Esophagus muscularis mucosa (tissue), 4 donors: ENCODE results near the gene POLK. TPM values are rescaled to one million over a fixed set of nuclear protein-coding genes. Genes with fewer than 3 reads are reported as not detected.
"Not testable (repeated sequence)": the region's sequence is repeated elsewhere in the genome, so short reads cannot be mapped to it uniquely, and the experiment has no call there.

Experiments
- DNase-seq: peaks from one replicate; pipeline ENCODE4 v3.0.0-alpha.2; 2017; ENCODE audit errors: extremely low spot score
- H3K27ac ChIP-seq, 4 donors: fragments of 200-600 bp; sonication (generic); replicated peaks in 1 of 4; 1 replicate in 3 of 4; 2 replicates in 1 of 4; pipeline ENCODE4 v1.5.1; 2016 to 2019; ENCODE audit warnings: mild to moderate bottlenecking in 1 of 4
- H3K27me3 ChIP-seq, 4 donors: fragments of 200-600 bp; sonication (generic); one replicate each; pipeline versions ENCODE4 v1.5.1 to v1.6.0; 2016 to 2019
- H3K36me3 ChIP-seq, 4 donors: fragments of 200-600 bp; sonication (generic); one replicate each; pipeline ENCODE4 v1.5.1; 2016 to 2019
- H3K4me1 ChIP-seq, 4 donors: fragments of 200-600 bp; sonication (generic); one replicate each; pipeline ENCODE4 v1.5.1; 2016 to 2019
- H3K4me3 ChIP-seq, 4 donors: fragments of 200-600 bp; sonication (generic); 1 replicate in 2 of 4; 2 replicates in 2 of 4; pipeline ENCODE4 v1.5.1; 2016 to 2019; ENCODE audit warnings: mild to moderate bottlenecking in 4 of 4, moderate library complexity in 1 of 4
- H3K9me3 ChIP-seq, 4 donors: fragments of 200-600 bp; sonication (generic); 1 replicate in 3 of 4; 2 replicates in 1 of 4; pipeline ENCODE4 v1.5.1; 2016 to 2019
- EP300 ChIP-seq: sonication (generic); formaldehyde crosslinking; IDR thresholded peaks from one replicate; pipeline ENCODE4 v1.6.1; 2017; ENCODE audit warnings: antibody characterized with exemption
- POLR2A ChIP-seq: fragments of 450-650 bp; IDR thresholded peaks from one replicate; pipeline ENCODE4 v1.6.1; 2017; ENCODE audit warnings: antibody characterized with exemption, moderate library complexity, mild to moderate bottlenecking, low read depth
- POLR2AphosphoS5 ChIP-seq, 2 donors: sonication (generic); formaldehyde crosslinking; IDR thresholded peaks; one replicate each; pipeline ENCODE4 v1.6.1; 2017; ENCODE audit warnings: antibody characterized with exemption in 2 of 2
- WGBS: methylation state at CpG from one replicate; pipeline ENCODE4 v1.1.5; 2018; 5-methylcytosine and 5-hydroxymethylcytosine counted together
- intact Hi-C: fragments of 100-400 bp; cut with DNase I; formaldehyde crosslinking; loops from one replicate; pipeline ENCODE4 v1.15.1; 2023
- total RNA-seq, 4 donors: library from RNA; depleted of rRNA; stranded (reverse); fragments of >200 nt; gene quantifications; one replicate each; pipeline versions ENCODE4 v1.1.0 to v1.2.1, GENCODE V29; 2016
- TF ChIP-seq, protein P1 (sequence below), 3 experiments: fragments of 200-600 bp in 2 of 3; fragments of 450-650 bp in 1 of 3; sonication (generic) in 2 of 3; IDR thresholded peaks; one replicate each; pipeline ENCODE4 v1.5.1; 2017 to 2019; ENCODE audit warnings: antibody characterized with exemption in 3 of 3, mild to moderate bottlenecking in 2 of 3, moderate library complexity in 1 of 3

The POLK gene
- total RNA-seq, 4 donors from 2014 or later, result 22.6 to 37.0 (median 32.3) TPM

DNA sequence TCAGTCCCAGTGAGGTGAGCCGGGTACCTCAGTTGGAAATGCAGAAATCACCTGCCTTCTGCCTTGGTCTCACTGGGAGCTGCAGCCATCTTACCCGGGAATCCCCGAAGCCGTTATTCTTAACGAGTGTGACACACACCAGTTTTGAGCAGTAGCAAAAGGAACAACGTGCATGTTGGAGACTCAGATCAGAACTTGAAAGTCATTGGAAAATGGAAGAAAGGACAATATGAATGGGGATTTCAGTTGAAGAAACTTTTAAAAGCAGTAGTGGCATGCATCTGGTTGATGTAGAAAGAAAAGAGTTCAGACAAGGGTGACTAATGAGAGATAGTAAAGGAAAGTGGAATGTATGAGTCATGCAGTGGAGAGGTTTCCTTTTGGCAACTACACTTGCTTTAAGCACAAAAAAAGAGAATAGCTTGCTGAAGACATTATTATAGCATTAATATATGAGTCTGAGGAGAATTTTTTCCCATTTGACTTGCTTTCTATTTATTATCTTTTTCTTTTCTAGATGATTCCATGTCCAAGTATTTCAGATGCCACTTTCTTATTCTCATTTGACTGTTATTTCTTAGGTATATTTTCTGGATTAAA, 55.1 kb downstream of the POLK start:
- Histone ChIP-seq H3K9me3 (peaks cover 0 to 10% (median 7%) of the 10 kb centered on the region in 4 donors), H3K27ac (peak overlapping the region; percentile 46 to 75 (median 63)), H3K4me3 (peak overlapping the region in 1 of 4 donors; percentile 3), H3K36me3 (peaks cover 0 to 15% (median 0%) of the 10 kb centered on the region in 4 donors), H3K27me3 (no peaks in the 10 kb centered on the region), H3K4me1 (peaks cover 18 to 28% (median 27%) of the 10 kb centered on the region in 4 donors)
- intact Hi-C loops, result loop anchor here (5.0 kb wide), 1 partner anchor 55 kb away; the partner anchor contains the start of genes CERT1 and POLK
- DNase-seq, result no peak
- TF ChIP-seq POLR2A (no peak), POLR2AphosphoS5 (IDR thresholded peaks at IDR 0.05) (peak in 1 of 2 donors; percentile 72)
- 34% methylated on average over 6 of the region's 6 CpGs for WGBS

DNA sequence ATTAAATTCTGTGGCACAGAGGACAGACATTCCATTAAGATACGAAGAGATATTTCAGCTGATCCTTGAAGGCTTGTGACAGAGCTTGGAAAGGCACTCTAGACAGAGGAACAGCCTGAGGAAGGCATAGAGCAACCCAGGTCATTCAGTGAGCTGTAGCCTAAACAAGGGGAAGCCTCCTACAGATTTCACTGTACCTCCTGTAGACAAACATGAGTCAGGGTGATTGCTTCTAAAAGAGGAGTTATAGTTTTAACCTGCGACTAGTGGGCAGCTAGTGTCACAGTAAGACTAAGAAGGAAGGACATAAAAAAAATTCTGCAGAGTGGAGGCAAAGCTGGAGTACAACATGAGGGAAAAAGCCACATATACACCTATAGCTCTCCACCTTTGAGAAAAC, 56.0 kb downstream of the POLK start:
- peak overlapping the region; percentile 8 to 75 (median 63) for H3K27ac ChIP-seq
- peaks cover 0 to 10% (median 7%) of the 10 kb centered on the region in 4 donors for H3K9me3 ChIP-seq
- DNase-seq, result no peak
- no peak for TF ChIP-seq POLR2AphosphoS5 (IDR thresholded peaks at IDR 0.05)
- TF ChIP-seq, protein P1, sequence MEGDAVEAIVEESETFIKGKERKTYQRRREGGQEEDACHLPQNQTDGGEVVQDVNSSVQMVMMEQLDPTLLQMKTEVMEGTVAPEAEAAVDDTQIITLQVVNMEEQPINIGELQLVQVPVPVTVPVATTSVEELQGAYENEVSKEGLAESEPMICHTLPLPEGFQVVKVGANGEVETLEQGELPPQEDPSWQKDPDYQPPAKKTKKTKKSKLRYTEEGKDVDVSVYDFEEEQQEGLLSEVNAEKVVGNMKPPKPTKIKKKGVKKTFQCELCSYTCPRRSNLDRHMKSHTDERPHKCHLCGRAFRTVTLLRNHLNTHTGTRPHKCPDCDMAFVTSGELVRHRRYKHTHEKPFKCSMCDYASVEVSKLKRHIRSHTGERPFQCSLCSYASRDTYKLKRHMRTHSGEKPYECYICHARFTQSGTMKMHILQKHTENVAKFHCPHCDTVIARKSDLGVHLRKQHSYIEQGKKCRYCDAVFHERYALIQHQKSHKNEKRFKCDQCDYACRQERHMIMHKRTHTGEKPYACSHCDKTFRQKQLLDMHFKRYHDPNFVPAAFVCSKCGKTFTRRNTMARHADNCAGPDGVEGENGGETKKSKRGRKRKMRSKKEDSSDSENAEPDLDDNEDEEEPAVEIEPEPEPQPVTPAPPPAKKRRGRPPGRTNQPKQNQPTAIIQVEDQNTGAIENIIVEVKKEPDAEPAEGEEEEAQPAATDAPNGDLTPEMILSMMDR (IDR thresholded peaks at IDR 0.05), result no peak
- TF ChIP-seq POLR2A, result no peak
- TF ChIP-seq EP300, result no peak
- no peaks in the 10 kb centered on the region for H3K27me3 ChIP-seq
- intact Hi-C loops, result loop anchor here (5.0 kb wide), 1 partner anchor 55 kb away; the partner anchor contains the start of genes CERT1 and POLK
- 32% methylated on average over 2 of the region's 2 CpGs for WGBS
- H3K4me3 ChIP-seq, result no peak overlapping the region
- H3K4me1 ChIP-seq, result peaks cover 18 to 28% (median 27%) of the 10 kb centered on the region in 4 donors
- H3K36me3 ChIP-seq, result peaks cover 0 to 15% (median 0%) of the 10 kb centered on the region in 4 donors

DNA sequence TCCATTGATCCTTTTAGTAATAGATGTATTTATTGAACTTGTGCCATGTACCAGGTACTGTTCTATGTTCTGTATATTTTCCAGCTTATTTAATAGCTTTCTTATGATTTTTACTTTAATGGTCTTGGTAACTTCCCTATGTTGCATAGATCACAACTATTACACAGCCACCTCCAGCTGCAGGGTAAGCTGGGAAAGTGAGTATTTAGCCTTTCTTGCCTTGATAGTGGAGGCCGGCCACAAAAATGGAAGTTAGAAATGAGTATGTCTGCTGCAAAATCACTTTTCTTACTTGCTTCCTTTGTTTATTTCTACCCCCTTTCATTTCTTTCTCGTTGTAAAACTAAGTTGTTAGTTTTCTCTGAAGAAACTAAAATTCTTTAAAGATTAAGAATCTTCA, 56.5 kb downstream of the POLK start:
- no peak overlapping the region for H3K27ac ChIP-seq
- peaks cover 0 to 7% (median 3%) of the 10 kb centered on the region in 4 donors for H3K9me3 ChIP-seq
- 76% methylated on average over 2 of the region's 2 CpGs for WGBS
- TF ChIP-seq POLR2A (no peak), EP300 (no peak), POLR2AphosphoS5 (IDR thresholded peaks at IDR 0.05) (no peak)
- TF ChIP-seq, protein P1 (IDR thresholded peaks at IDR 0.05), result no peak
- H3K27me3 ChIP-seq, result no peaks in the 10 kb centered on the region
- no peak for DNase-seq
- H3K36me3 ChIP-seq, result peaks cover 0 to 16% (median 0%) of the 10 kb centered on the region in 4 donors
- H3K4me1 ChIP-seq, result peaks cover 18 to 28% (median 27%) of the 10 kb centered on the region in 4 donors
- intact Hi-C loops, result loop anchor here (5.0 kb wide), 1 partner anchor 56 kb away; the partner anchor contains the start of genes CERT1 and POLK
- no peak overlapping the region for H3K4me3 ChIP-seq

DNA sequence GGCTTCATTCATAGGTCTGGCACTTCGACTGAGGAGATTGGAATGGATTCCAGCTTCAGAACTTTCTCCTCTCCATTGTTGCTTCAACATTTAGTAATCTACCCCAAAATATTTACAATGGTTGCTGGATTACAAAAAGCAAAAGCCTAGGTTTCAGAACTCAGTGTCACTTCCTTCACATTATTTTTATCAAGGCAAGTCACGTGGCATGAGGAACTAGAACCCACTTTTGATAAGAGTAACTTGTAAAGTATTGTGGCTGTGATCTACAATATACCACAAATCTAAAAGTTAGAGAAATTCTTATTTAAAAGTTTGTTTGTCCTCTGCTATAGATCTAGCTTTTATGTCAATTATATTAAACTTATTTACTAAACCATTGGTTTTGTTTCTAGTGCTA, 59.9 kb downstream of the POLK start:
- peaks cover 18 to 35% (median 33%) of the 10 kb centered on the region in 4 donors for H3K4me1 ChIP-seq
- intact Hi-C loops, result no loop called here
- no peak for DNase-seq
- H3K36me3 ChIP-seq, result peaks cover 0 to 16% (median 2%) of the 10 kb centered on the region in 4 donors
- no peak overlapping the region for H3K27ac ChIP-seq
- H3K27me3 ChIP-seq, result no peaks in the 10 kb centered on the region
- H3K9me3 ChIP-seq, result no peaks in the 10 kb centered on the region
- whole genome bisulfite sequencing, result 73% methylated on average over 2 of the region's 2 CpGs
- no peak overlapping the region for H3K4me3 ChIP-seq
- no peak for TF ChIP-seq POLR2A
- no peak for TF ChIP-seq EP300
- TF ChIP-seq, protein P1 (IDR thresholded peaks at IDR 0.05), result no peak
- no peak for TF ChIP-seq POLR2AphosphoS5 (IDR thresholded peaks at IDR 0.05)

DNA sequence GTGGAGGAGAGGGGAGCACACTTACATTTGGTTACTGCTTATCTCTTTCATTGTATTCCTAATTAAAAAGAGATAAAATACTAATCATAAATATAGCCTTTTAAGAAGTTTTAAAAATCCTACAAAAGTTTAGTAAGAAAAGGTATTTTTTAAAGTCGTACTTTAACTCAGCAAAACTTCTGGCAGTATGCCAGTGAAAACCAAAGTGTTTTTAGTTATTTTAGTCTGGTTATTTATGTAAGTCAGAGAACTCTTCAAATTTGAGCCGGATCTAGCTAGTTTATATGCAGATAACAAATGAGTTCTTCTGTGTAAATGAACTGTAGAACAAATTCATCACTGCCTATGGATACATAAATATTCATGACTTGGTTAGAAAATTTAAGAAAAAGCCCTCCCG, 63.1 kb downstream of the POLK start:
- no peak for TF ChIP-seq POLR2AphosphoS5 (IDR thresholded peaks at IDR 0.05)
- TF ChIP-seq EP300, result no peak
- TF ChIP-seq POLR2A, result no peak
- TF ChIP-seq, protein P1 (IDR thresholded peaks at IDR 0.05), result no peak
- intact Hi-C loops, result no loop called here
- no peak for DNase-seq
- Histone ChIP-seq H3K4me3 (no peak overlapping the region), H3K27ac (peak overlapping the region in 2 of 4 donors; percentile 12 to 33), H3K9me3 (no peaks in the 10 kb centered on the region), H3K27me3 (no peaks in the 10 kb centered on the region), H3K4me1 (peaks cover 4 to 17% (median 14%) of the 10 kb centered on the region in 4 donors), H3K36me3 (peaks cover 0 to 43% (median 11%) of the 10 kb centered on the region in 4 donors)
- WGBS, result 25% methylated on average over 3 of the region's 3 CpGs

DNA sequence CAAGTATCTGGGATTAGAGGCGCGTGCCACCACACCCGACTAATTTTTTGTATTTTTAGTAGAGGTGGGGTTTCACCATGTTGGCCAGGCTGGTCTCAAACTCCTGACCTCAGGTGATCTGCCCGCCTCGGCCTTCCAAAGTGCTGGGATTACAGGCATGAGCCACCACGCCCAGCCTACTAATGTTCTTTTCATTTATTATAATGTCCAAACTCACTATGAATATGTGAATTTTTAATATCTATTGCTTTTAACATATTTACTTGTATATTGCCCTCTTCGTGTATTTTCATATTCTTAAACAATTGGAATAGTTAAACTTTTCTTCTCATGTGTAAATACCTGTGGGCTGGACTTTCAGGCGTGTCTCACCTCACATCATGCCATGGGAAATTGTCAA, 66.6 kb downstream of the POLK start:
- H3K4me3 ChIP-seq, DNase-seq, H3K27ac ChIP-seq, H3K27me3 ChIP-seq, intact Hi-C loops, H3K9me3 ChIP-seq: not testable (repeated sequence)
- H3K4me1 ChIP-seq, result peaks cover 4 to 17% (median 14%) of the 10 kb centered on the region in 4 donors
- peaks cover 10 to 63% (median 32%) of the 10 kb centered on the region in 4 donors for H3K36me3 ChIP-seq
- 93% methylated on average over 8 of the region's 8 CpGs for WGBS
